HG03571 (cell line): ENCODE data around the gene SNCA.

ENCODE experiments used
- ATAC-seq: cut with Tn5 transposase; IDR thresholded peaks from one replicate; pipeline ENCODE4 v1.9.1; 2021; ENCODE audit not compliant: unreplicated experiment

SNCA gene

GRCh38 chr4:89757154-89757719 is 79.7 kb downstream of the SNCA start:
- ATAC-seq, result no peak

GRCh38 chr4:89755220-89755619 is 81.7 kb downstream of the SNCA start:
- no peak for ATAC-seq

GRCh38 chr4:89754531-89754930 is 82.4 kb downstream of the SNCA start:
- no peak for ATAC-seq

GRCh38 chr4:89753601-89754066 is 83.3 kb downstream of the SNCA start:
- no peak for ATAC-seq

- no peak for ATAC-seq
Observed at GRCh38 chr4:89752932-89753598, 83.9 kb downstream of the SNCA start.

- ATAC-seq, result no peak
Observed at GRCh38 chr4:89751416-89751815, 85.5 kb downstream of the SNCA start.

GRCh38 chr4:89746377-89746776 is 90.6 kb downstream of the SNCA start:
- no peak for ATAC-seq

- ATAC-seq, result no peak
Observed at GRCh38 chr4:89745708-89746107, 91.3 kb downstream of the SNCA start.

- no peak for ATAC-seq
Observed at GRCh38 chr4:89744914-89745313, 92.0 kb downstream of the SNCA start.

GRCh38 chr4:89741768-89742167 is 95.2 kb downstream of the SNCA start:
- ATAC-seq, result no peak

GRCh38 chr4:89739311-89739988 is 97.5 kb downstream of the SNCA start:
- no peak for ATAC-seq

GRCh38 chr4:89737888-89738287 is 99.1 kb downstream of the SNCA start:
- no peak for ATAC-seq

- no peak for ATAC-seq
Observed at GRCh38 chr4:89733946-89734345, 103.0 kb downstream of the SNCA start.

- ATAC-seq, result no peak
Observed at GRCh38 chr4:89727238-89727637, 109.7 kb downstream of the SNCA start.

- no peak for ATAC-seq
Observed at GRCh38 chr4:89725268-89725667, 111.7 kb downstream of the SNCA start.

- no peak for ATAC-seq
Observed at GRCh38 chr4:89724716-89725115, 112.2 kb downstream of the SNCA start.

GRCh38 chr4:89723096-89723495 is 113.9 kb downstream of the SNCA start:
- no peak for ATAC-seq

GRCh38 chr4:89722517-89722916 is 114.4 kb downstream of the SNCA start:
- no peak for ATAC-seq

GRCh38 chr4:89720981-89721380 is 116.0 kb downstream of the SNCA start:
- ATAC-seq, result no peak

- no peak for ATAC-seq
Observed at GRCh38 chr4:89719536-89720090, 117.3 kb downstream of the SNCA start.

- ATAC-seq, result no peak
Observed at GRCh38 chr4:89716893-89717292, 120.1 kb downstream of the SNCA start.

- no peak for ATAC-seq
Observed at GRCh38 chr4:89715631-89716030, 121.3 kb downstream of the SNCA start.
